Measurements from ENCODE around the gene PATZ1. TPM values are rescaled to one million over a fixed set of nuclear protein-coding genes. Genes with fewer than 3 reads are reported as not detected.

The PATZ1 gene
- total and polyA plus RNA-seq, 2 of the 8 experiments (the other 6 are each of a cell fraction or from before 2014, with no cell fraction given) = 62.1 to 70.9 TPM

DNA sequence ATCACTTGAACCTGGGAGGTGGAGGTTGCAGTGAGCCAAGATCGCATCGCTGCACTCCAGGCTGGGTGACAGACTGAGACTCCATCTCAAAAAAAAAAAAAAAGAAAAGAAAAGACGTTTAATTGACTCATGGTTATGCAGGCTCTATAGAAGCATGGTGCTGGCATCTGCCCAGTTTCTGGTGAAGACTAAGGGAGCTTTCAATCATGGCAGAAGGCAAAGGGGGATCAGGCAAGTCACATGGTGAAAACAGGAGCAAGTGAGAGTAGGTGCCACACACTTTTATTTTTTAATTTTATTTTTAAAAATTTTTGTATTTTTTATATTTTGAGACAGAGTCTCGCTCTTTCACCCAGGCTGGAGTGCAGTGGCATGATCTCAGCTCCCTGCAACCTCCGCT lies 8.4 kb upstream of the PATZ1 start:
- CTCF ChIA-PET (ENCODE audit: partially characterized antibody) = interaction anchor here (0.6 to 0.8 kb wide), 2 partner anchors 18 to 41 kb away, joined by 3 to 4 read pairs; no protein-coding TSS in a partner anchor
- TF ChIP-seq CBX5 (IDR thresholded peaks at IDR 0.05; ENCODE audit: low read depth, low read length) (no peak), TAF7 (optimal IDR thresholded peaks at IDR 0.05; ENCODE audit: borderline replicate concordance, low read depth, low read length) (no peak), GTF2F1 (IDR thresholded peaks at IDR 0.05; ENCODE audit: borderline replicate concordance, low read depth, low read length) (no peak), BCL11A (IDR thresholded peaks at IDR 0.05; ENCODE audit: low read depth in 2 of 2, low read length in 2 of 2) (no peak), SP4 (IDR thresholded peaks at IDR 0.05; ENCODE audit: low read length) (no peak), TBP (IDR thresholded peaks at IDR 0.05; ENCODE audit: low read depth, low read length) (no peak), YY1 (IDR thresholded peaks at IDR 0.05; ENCODE audit: low read depth, low read length) (no peak), RFX5 (IDR thresholded peaks at IDR 0.05; ENCODE audit: borderline replicate concordance, low read depth, low read length) (no peak), MAFK (IDR thresholded peaks at IDR 0.05; ENCODE audit: low read depth, low read length) (no peak)
- TF ChIP-seq, protein P1, sequence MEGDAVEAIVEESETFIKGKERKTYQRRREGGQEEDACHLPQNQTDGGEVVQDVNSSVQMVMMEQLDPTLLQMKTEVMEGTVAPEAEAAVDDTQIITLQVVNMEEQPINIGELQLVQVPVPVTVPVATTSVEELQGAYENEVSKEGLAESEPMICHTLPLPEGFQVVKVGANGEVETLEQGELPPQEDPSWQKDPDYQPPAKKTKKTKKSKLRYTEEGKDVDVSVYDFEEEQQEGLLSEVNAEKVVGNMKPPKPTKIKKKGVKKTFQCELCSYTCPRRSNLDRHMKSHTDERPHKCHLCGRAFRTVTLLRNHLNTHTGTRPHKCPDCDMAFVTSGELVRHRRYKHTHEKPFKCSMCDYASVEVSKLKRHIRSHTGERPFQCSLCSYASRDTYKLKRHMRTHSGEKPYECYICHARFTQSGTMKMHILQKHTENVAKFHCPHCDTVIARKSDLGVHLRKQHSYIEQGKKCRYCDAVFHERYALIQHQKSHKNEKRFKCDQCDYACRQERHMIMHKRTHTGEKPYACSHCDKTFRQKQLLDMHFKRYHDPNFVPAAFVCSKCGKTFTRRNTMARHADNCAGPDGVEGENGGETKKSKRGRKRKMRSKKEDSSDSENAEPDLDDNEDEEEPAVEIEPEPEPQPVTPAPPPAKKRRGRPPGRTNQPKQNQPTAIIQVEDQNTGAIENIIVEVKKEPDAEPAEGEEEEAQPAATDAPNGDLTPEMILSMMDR (IDR thresholded peaks at IDR 0.05; ENCODE audit: control extremely low read depth in 1 of 3, insufficient read depth in 1 of 3, low read depth in 1 of 3, low read length in 3 of 3) = no peak
- 100% methylated on average over 3 of the region's 5 CpGs; no CpG with 5 or more reads in 1 of the 2 experiments for WGBS, 2 experiments (ENCODE audit: extremely low coverage in 1 of 2, insufficient coverage in 1 of 2, insufficient read length in 1 of 2, insufficient replicate concordance in 2 of 2, low coverage in 1 of 2, low lambda C conversion rate in 2 of 2, missing lambda C conversion rate in 1 of 2)

More for the DNA sequence above, 8.4 kb upstream of the PATZ1 start:
- Histone ChIP-seq H2AFZ (ENCODE audit: low read length) (no peak overlapping the region), H2BK15ac (ENCODE audit: low read length) (no peak overlapping the region), H3K79me1 (ENCODE audit: low read depth, low read length) (no peaks in the 10 kb centered on the region), H3K27ac (ENCODE audit: low read depth, low read length) (no peak overlapping the region), H3K56ac (replicated peaks; ENCODE audit: insufficient read length, low read depth, low read length) (no peak overlapping the region), H4K5ac (ENCODE audit: insufficient read length, low read depth, low read length) (no peak overlapping the region), H3K18ac (ENCODE audit: extremely low read depth, low read length) (no peak overlapping the region), H3K9me3 (ENCODE audit: insufficient read depth in 2 of 2, low read depth in 1 of 2, low read length in 1 of 2) (no peaks in the 10 kb centered on the region), H3K4me3 (ENCODE audit: extremely low read depth in 1 of 4, insufficient read depth in 2 of 4, low read depth in 3 of 4, low read length in 4 of 4) (no peak overlapping the region), H3K23ac (ENCODE audit: insufficient read length) (no peak overlapping the region), H4K20me1 (replicated peaks in 1 of 2; ENCODE audit: control insufficient read depth in 1 of 2, insufficient read depth in 2 of 2, low read length in 2 of 2) (peaks cover 0 to 2% of the 10 kb centered on the region in 2 experiments), H3K79me2 (ENCODE audit: control insufficient read depth in 1 of 2, insufficient read depth in 2 of 2, low read length in 2 of 2) (no peaks in the 10 kb centered on the region), H3K14ac (ENCODE audit: insufficient read length) (no peak overlapping the region), H2BK12ac (ENCODE audit: low read depth, low read length) (no peak overlapping the region), H3K4me1 (replicated peaks in 1 of 4; ENCODE audit: control insufficient read depth in 3 of 4, insufficient read depth in 4 of 4, low read length in 3 of 4) (peaks cover 0 to 2% (median 0%) of the 10 kb centered on the region in 4 experiments; a peak in 2 of 7 replicates), H2BK5ac (ENCODE audit: low read depth, low read length) (no peak overlapping the region), H3K4ac (replicated peaks; ENCODE audit: insufficient read length, low read depth, low read length) (no peak overlapping the region), H4K8ac (ENCODE audit: extremely low read depth, insufficient read depth, low read length) (no peak overlapping the region), H3K4me2 (ENCODE audit: insufficient read depth in 1 of 2, low read depth in 2 of 2, low read length in 2 of 2) (no peak overlapping the region), H2BK20ac (ENCODE audit: low read length) (no peak overlapping the region), H3K23me2 (ENCODE audit: low read depth, low read length) (no peaks in the 10 kb centered on the region), H3K27me3 (replicated peaks in 1 of 4; ENCODE audit: control insufficient read depth in 3 of 4, extremely low read depth in 1 of 4, insufficient read depth in 3 of 4, low read length in 3 of 4) (no peaks in the 10 kb centered on the region), H2AK5ac (ENCODE audit: low read depth, low read length) (no peak overlapping the region), H3K36me3 (ENCODE audit: control insufficient read depth in 2 of 4, insufficient read depth in 4 of 4, low read length in 3 of 4) (no peaks in the 10 kb centered on the region), H2BK120ac (replicated peaks; ENCODE audit: low read depth, low read length) (no peak overlapping the region), H3K9ac (replicated peaks in 1 of 4; ENCODE audit: extremely low read depth in 1 of 4, low read depth in 3 of 4, low read length in 3 of 4) (no peak overlapping the region), H4K91ac (replicated peaks; ENCODE audit: insufficient read length, low read length) (no peak overlapping the region)
- POLR2A ChIA-PET (ENCODE audit: partially characterized antibody) = interaction anchor here (1.2 to 2.6 kb wide), 2 partner anchors 8 to 10 kb away, joined by 7 to 12 read pairs; partner anchors contain the start of gene PATZ1
- FAIRE-seq = no peak
- no peak for DNase-seq (ENCODE audit: low read depth in 1 of 2, low spot score in 2 of 2)
